Left forelimb (tissue), 1 donor: ENCODE results near the gene DDO.
"Not testable (repeated sequence)": the region's sequence is repeated elsewhere in the genome, so short reads cannot be mapped to it uniquely, and the experiment has no call there.

Experiments
- DNase-seq: peaks from one replicate; pipeline ENCODE4 v3.0.0-alpha.2; 2018; ENCODE audit warnings: low spot score

Gene DDO

GRCh38 chr6:110366975-110367374, 48.4 kb downstream of the DDO start:
- no peak for DNase-seq

GRCh38 chr6:110366256-110366655, 49.1 kb downstream of the DDO start:
- DNase-seq, result no peak

GRCh38 chr6:110364364-110365105, 50.8 kb downstream of the DDO start:
- DNase-seq, result no peak

GRCh38 chr6:110363748-110364147, 51.6 kb downstream of the DDO start:
- no peak for DNase-seq

- DNase-seq, result no peak
These were observed 54.7 kb downstream of the DDO start for GRCh38 chr6:110360676-110361075.

- DNase-seq, result no peak
These were observed 55.8 kb downstream of the DDO start for GRCh38 chr6:110359556-110359955.

GRCh38 chr6:110358553-110359160, 56.7 kb downstream of the DDO start:
- DNase-seq, result no peak

GRCh38 chr6:110357664-110358552, 57.5 kb downstream of the DDO start, which contains the start of gene METTL24:
TSS of gene METTL24 (minus strand) at chr6:110358349. CDS start at chr6:110358272, 77 bp downstream.
- DNase-seq, result no peak

GRCh38 chr6:110357298-110357663, 58.1 kb downstream of the DDO start:
- DNase-seq, result no peak

- no peak for DNase-seq
These were observed 58.6 kb downstream of the DDO start for GRCh38 chr6:110356778-110357177.

- DNase-seq, result no peak
These were observed 59.6 kb downstream of the DDO start for GRCh38 chr6:110355727-110356126.

GRCh38 chr6:110355022-110355421, 60.4 kb downstream of the DDO start:
- no peak for DNase-seq

- no peak for DNase-seq
These were observed 61.2 kb downstream of the DDO start for GRCh38 chr6:110354153-110354552.

- DNase-seq, result no peak
These were observed 61.8 kb downstream of the DDO start for GRCh38 chr6:110353457-110354001.

GRCh38 chr6:110352563-110353262, 62.7 kb downstream of the DDO start:
- no peak for DNase-seq

- DNase-seq, result no peak
These were observed 63.4 kb downstream of the DDO start for GRCh38 chr6:110351986-110352385.

- DNase-seq, result no peak
These were observed 63.8 kb downstream of the DDO start for GRCh38 chr6:110351546-110351945.

- not testable (repeated sequence) for DNase-seq
These were observed 64.8 kb downstream of the DDO start for GRCh38 chr6:110350593-110350992.

GRCh38 chr6:110348961-110349690, 66.2 kb downstream of the DDO start:
- no peak for DNase-seq

GRCh38 chr6:110345025-110345424, 70.3 kb downstream of the DDO start:
- DNase-seq, result no peak

GRCh38 chr6:110342759-110343158, 72.6 kb downstream of the DDO start:
- DNase-seq, result no peak
